Ishikawa (cell line): ENCODE measurements around the gene MYO5B.

ENCODE experiments used
- CREB1 ChIP-seq: IDR thresholded peaks from 2 replicates; pipeline ENCODE4 v1.6.1; 2012; ENCODE audit warnings: low read depth
- EGR1 ChIP-seq: IDR thresholded peaks from 2 replicates; pipeline ENCODE4 v1.6.1; 2012
- EP300 ChIP-seq: IDR thresholded peaks from 2 replicates; pipeline ENCODE4 v1.6.1; 2012; ENCODE audit warnings: borderline replicate concordance
- FOXM1 ChIP-seq: IDR thresholded peaks from 2 replicates; pipeline ENCODE4 v1.6.1; 2012; ENCODE audit warnings: low read depth, borderline replicate concordance
- NFIC ChIP-seq: IDR thresholded peaks from 2 replicates; pipeline ENCODE4 v1.6.1; 2012
- RAD21 ChIP-seq: IDR thresholded peaks from 2 replicates; pipeline ENCODE4 v1.6.1; 2012; ENCODE audit warnings: low read depth
- REST ChIP-seq: IDR thresholded peaks from 2 replicates; pipeline ENCODE4 v1.6.1; 2012; ENCODE audit warnings: low read depth, mild to moderate bottlenecking
- ZBTB7A ChIP-seq: IDR thresholded peaks from 2 replicates; pipeline ENCODE4 v1.6.1; 2012; ENCODE audit warnings: low read depth

- TF ChIP-seq EGR1 (no peak), EP300 (no peak), NFIC (no peak), CREB1 (no peak), RAD21 (no peak), FOXM1 (no peak), REST (no peak), ZBTB7A (no peak)
Measured at GRCh38 chr18:49949951-49950395, 245.0 kb downstream of the MYO5B start.
